GM12878 (cell line): ENCODE measurements around the gene SLC28A1. TPM values are rescaled to one million over a fixed set of nuclear protein-coding genes. Genes with fewer than 3 reads are reported as not detected.

Experiments used
- ATAC-seq: fragments of 200-7000 bp; cut with Tn5 transposase; 3 replicates; pipeline ENCODE4 v1.9.1; 2020; ENCODE audit warnings: mild to moderate bottlenecking, moderate library complexity
- BruUV-seq: library from RNA; stranded (reverse); fragments of 400-500 nt; replicated peaks from 2 replicates; lab custom pipeline; 2021; lab: Mats Ljungman, UMichigan
- CTCF ChIA-PET: fragments of 300-600 bp; sonication (Branson Sonifier 250); formaldehyde crosslinking; extraction: SDS; loops from one replicate; lab custom pipeline; 2021; ENCODE audit warnings: inconsistent platforms; lab: Yijun Ruan, JAX
- POLR2A ChIA-PET: fragments of 350-600 bp; formaldehyde crosslinking; extraction: SDS; loops from one replicate; lab custom pipeline; 2021; ENCODE audit warnings: inconsistent platforms; lab: Charles Lee
- RAD21 ChIA-PET: fragments of 300-600 bp; sonication (Branson Sonifier 250); formaldehyde crosslinking; loops from one replicate; lab custom pipeline; 2023; ENCODE audit warnings: antibody characterized with exemption; ENCODE audit not compliant: unreplicated experiment; lab: Charles Lee
- SMC1A ChIA-PET: fragments of 300-600 bp; sonication (Branson Sonifier 250); formaldehyde crosslinking; loops from one replicate; lab custom pipeline; 2023; ENCODE audit not compliant: unreplicated experiment, uncharacterized antibody; lab: Charles Lee
- DNase-seq: peaks from one replicate; pipeline ENCODE4 v3.0.0-alpha.2; 2011; ENCODE audit warnings: low read depth, low spot score
- FAIRE-seq: peaks from 3 replicates; lab custom pipeline; 2011; peaks lifted over from hg19 to GRCh38; lab: Jason Lieb, UNC
- H2AFZ ChIP-seq: 2 replicates; pipeline ENCODE4 v1.6.0; 2011; ENCODE audit warnings: low read depth, low read length, control low read depth; ENCODE audit not compliant: control insufficient read depth
- H3K27ac ChIP-seq: 2 replicates; pipeline ENCODE4 v1.5.1; 2011; ENCODE audit warnings: control low read depth; ENCODE audit not compliant: control insufficient read depth, insufficient read depth
- H3K27me3 ChIP-seq, 2 experiments: replicated peaks in 1 of 2; 2 replicates each; pipeline versions ENCODE4 v1.6.0 to v1.6.1; 2011; ENCODE audit warnings: low read length in 1 of 2; ENCODE audit not compliant: control insufficient read depth in 2 of 2, insufficient read depth in 2 of 2
- H3K36me3 ChIP-seq, 2 experiments: 2 replicates each; pipeline ENCODE4 v1.5.1; 2011; ENCODE audit warnings: low read length in 1 of 2; ENCODE audit not compliant: control insufficient read depth in 2 of 2, insufficient read depth in 2 of 2
- H3K4me1 ChIP-seq: 2 replicates; pipeline ENCODE4 v1.6.1; 2011; ENCODE audit warnings: mild to moderate bottlenecking, low read length, moderate library complexity, mixed read lengths; ENCODE audit not compliant: control insufficient read depth, insufficient read depth
- H3K4me2 ChIP-seq: 2 replicates; pipeline ENCODE4 v1.6.0; 2011; ENCODE audit warnings: control low read depth; ENCODE audit not compliant: control insufficient read depth, insufficient read depth
- H3K4me3 ChIP-seq: fragments of 200-600 bp; sonication (generic); 2 replicates; pipeline ENCODE4 v1.5.1; 2016
- H3K79me2 ChIP-seq: 2 replicates; pipeline ENCODE4 v1.6.0; 2011; ENCODE audit warnings: low read length; ENCODE audit not compliant: control insufficient read depth, insufficient read depth
- H3K9ac ChIP-seq: 2 replicates; pipeline ENCODE4 v1.8.0; 2011; ENCODE audit warnings: low read length, control low read depth, mixed read lengths; ENCODE audit not compliant: control insufficient read depth, insufficient read depth
- H3K9me3 ChIP-seq: replicated peaks from 3 replicates; pipeline ENCODE4 v1.5.1; 2011; ENCODE audit warnings: mild to moderate bottlenecking, low read length; ENCODE audit not compliant: control insufficient read depth, insufficient read depth
- H4K20me1 ChIP-seq: 2 replicates; pipeline ENCODE4 v1.6.0; 2011; ENCODE audit not compliant: control insufficient read depth, insufficient read depth
- ATF2 ChIP-seq: IDR thresholded peaks from 2 replicates; pipeline ENCODE4 v1.6.1; 2012; ENCODE audit warnings: low read length, inconsistent platforms
- BCL3 ChIP-seq: IDR thresholded peaks from 2 replicates; pipeline ENCODE4 v1.6.1; 2011; ENCODE audit warnings: borderline replicate concordance, low read depth, mild to moderate bottlenecking, moderate library complexity, low read length; ENCODE audit not compliant: insufficient read depth, poor library complexity, severe bottlenecking
- GATAD2B ChIP-seq: fragments of 450-650 bp; conservative IDR thresholded peaks from 2 replicates; pipeline ENCODE4 v1.6.1; 2017; ENCODE audit warnings: low read depth, mild to moderate bottlenecking, moderate library complexity
- SUPT20H ChIP-seq: IDR thresholded peaks from 2 replicates; pipeline ENCODE4 v1.6.1; 2011; ENCODE audit warnings: low read depth, mild to moderate bottlenecking, low read length, moderate library complexity, borderline replicate concordance; ENCODE audit not compliant: control insufficient read depth
- TCF7 ChIP-seq: IDR thresholded peaks from 2 replicates; pipeline ENCODE4 v1.6.1; 2014; ENCODE audit warnings: antibody characterized with exemption, borderline replicate concordance
- WGBS: methylation state at CpG from one replicate; pipeline ENCODE4 v1.1.6; 2016; ENCODE audit warnings: low lambda C conversion rate; ENCODE audit not compliant: insufficient replicate concordance, insufficient coverage; ENCODE audit errors: missing lambda C conversion rate; 5-methylcytosine and 5-hydroxymethylcytosine counted together
- in situ Hi-C: fragments of 300-500 bp; cut with MboI; formaldehyde crosslinking; loops from 9 replicates; pipeline ENCODE4 v1.14.3; 2018; ENCODE audit warnings: mixed read lengths
- intact Hi-C: fragments of 100-400 bp; cut with micrococcal nuclease; formaldehyde crosslinking; loops from one replicate; pipeline ENCODE4 v1.14.2; 2022; ENCODE audit not compliant: unreplicated experiment
- polyA plus RNA-seq, 11 experiments: library from polyadenylated mRNA; depleted of rRNA in 4 of 11; unstranded in 6 of 11; stranded (reverse) in 5 of 11; fragments of >200 nt; fragmentation: Nextera tagmentation in 4 of 11; fragmentation: Illumina TruSeq in 1 of 11; extraction: Ambion mirVana in 4 of 11; extraction: Trizol in 1 of 11; gene quantifications; 1 replicate in 1 of 11; 2 replicates in 10 of 11; pipeline versions ENCODE4 v1.2.1 to v1.2.3, GENCODE V29; 2011 to 2016; ENCODE audit warnings: inconsistent platforms in 2 of 11, missing spikeins in 2 of 11, low read depth in 1 of 11
- total RNA-seq, 4 experiments: library from RNA; depleted of rRNA in 3 of 4; stranded (reverse); fragments of >200 nt in 3 of 4; fragmentation: Illumina TruSeq in 1 of 4; extraction: Trizol in 1 of 4; gene quantifications; 2 replicates each; pipeline versions ENCODE4 v1.2.1 to v1.2.3, GENCODE V29; 2013 to 2021

Gene SLC28A1
- total and polyA plus RNA-seq, 10 of the 15 experiments (the other 5 are each of a cell fraction or from before 2014, with no cell fraction given): not detected

- in situ Hi-C loops (no loop called here), intact Hi-C loops (no loop called here)
- H3K9me3 ChIP-seq: no peaks in the 10 kb centered on the region
- no peak overlapping the region for H3K9ac ChIP-seq
- ATAC-seq (no peak), DNase-seq (no peak), FAIRE-seq (no peak)
- H3K4me1 ChIP-seq: peaks cover 3% of the 10 kb centered on the region; the same call in 1 of the 2 replicates
- no peaks in the 10 kb centered on the region for H3K79me2 ChIP-seq
- ChIA-PET POLR2A (no interaction called here), RAD21 (no interaction called here), CTCF (interaction anchor here (1.3 kb wide), 1 partner anchor 42 kb away, joined by 3 read pairs; no protein-coding TSS in a partner anchor), SMC1A (no interaction called here)
- BruUV-seq: no TSS peak
- no peak overlapping the region for H2AFZ ChIP-seq
- H3K4me3 ChIP-seq: no peak overlapping the region
- no peaks in the 10 kb centered on the region for H4K20me1 ChIP-seq
- H3K4me2 ChIP-seq: no peak overlapping the region
- 0 out of 4 replicates have a peak, but pooled peaks cover 0 to 2% of the 10 kb centered on the region in 2 experiments for H3K27me3 ChIP-seq
- TF ChIP-seq SUPT20H: no peak
- no peak for TF ChIP-seq TCF7
- TF ChIP-seq ATF2: no peak
- 72% methylated on average over 7 of the region's 7 CpGs for WGBS
- no peaks in the 10 kb centered on the region for H3K36me3 ChIP-seq
- no peak overlapping the region for H3K27ac ChIP-seq
Observed at GRCh38 chr15:84885801-84886200, 1.3 kb downstream of the SLC28A1 start.

- H4K20me1 ChIP-seq: no peaks in the 10 kb centered on the region
- FAIRE-seq: no peak
- H3K79me2 ChIP-seq: no peaks in the 10 kb centered on the region
- BruUV-seq: no TSS peak
- in situ Hi-C loops: no loop called here
- RAD21 ChIA-PET: no interaction called here
- H2AFZ ChIP-seq: no peak overlapping the region
- H3K9ac ChIP-seq: no peak overlapping the region
- H3K27ac ChIP-seq: no peak overlapping the region
- CTCF ChIA-PET: interaction anchor here (0.6 to 1.3 kb wide), 2 partner anchors 9 to 42 kb away, joined by 3 read pairs; no protein-coding TSS in a partner anchor
- no peaks in the 10 kb centered on the region for H3K27me3 ChIP-seq
- 43% methylated on average over 14 of the region's 14 CpGs for WGBS
- ATAC-seq: no peak
- no peak overlapping the region for H3K4me2 ChIP-seq
- SMC1A ChIA-PET: no interaction called here
- no peak overlapping the region for H3K4me3 ChIP-seq
- POLR2A ChIA-PET: no interaction called here
- H3K9me3 ChIP-seq: no peaks in the 10 kb centered on the region
- no peak for DNase-seq
- TF ChIP-seq GATAD2B (no peak), BCL3 (peak; percentile 15)
- intact Hi-C loops: no loop called here
- peaks cover 3% of the 10 kb centered on the region; the same call in 1 of the 2 replicates for H3K4me1 ChIP-seq
- no peaks in the 10 kb centered on the region for H3K36me3 ChIP-seq
Observed at GRCh38 chr15:84886211-84886983, 1.9 kb downstream of the SLC28A1 start.
